KOPT-K1 (cell line): ENCODE measurements around the gene ZMYM3.

ENCODE experiments used
- H3K27ac ChIP-seq: fragments of 200-600 bp; sonication (generic); 2 replicates; pipeline ENCODE4 v1.5.1; 2016; ENCODE audit warnings: antibody characterized with exemption, mild to moderate bottlenecking, low read depth, low read length; ENCODE audit not compliant: poor library complexity, severe bottlenecking
- H3K36me3 ChIP-seq: fragments of 200-600 bp; sonication (generic); 2 replicates; pipeline ENCODE4 v1.5.1; 2017; ENCODE audit warnings: antibody characterized with exemption, mild to moderate bottlenecking, low read length, moderate library complexity; ENCODE audit not compliant: insufficient read depth
- H3K9me3 ChIP-seq: fragments of 200-600 bp; sonication (generic); 2 replicates; pipeline ENCODE4 v1.5.1; 2017; ENCODE audit warnings: antibody characterized with exemption, low read length, mild to moderate bottlenecking; ENCODE audit not compliant: insufficient read depth, poor library complexity, severe bottlenecking

ZMYM3 gene

DNA sequence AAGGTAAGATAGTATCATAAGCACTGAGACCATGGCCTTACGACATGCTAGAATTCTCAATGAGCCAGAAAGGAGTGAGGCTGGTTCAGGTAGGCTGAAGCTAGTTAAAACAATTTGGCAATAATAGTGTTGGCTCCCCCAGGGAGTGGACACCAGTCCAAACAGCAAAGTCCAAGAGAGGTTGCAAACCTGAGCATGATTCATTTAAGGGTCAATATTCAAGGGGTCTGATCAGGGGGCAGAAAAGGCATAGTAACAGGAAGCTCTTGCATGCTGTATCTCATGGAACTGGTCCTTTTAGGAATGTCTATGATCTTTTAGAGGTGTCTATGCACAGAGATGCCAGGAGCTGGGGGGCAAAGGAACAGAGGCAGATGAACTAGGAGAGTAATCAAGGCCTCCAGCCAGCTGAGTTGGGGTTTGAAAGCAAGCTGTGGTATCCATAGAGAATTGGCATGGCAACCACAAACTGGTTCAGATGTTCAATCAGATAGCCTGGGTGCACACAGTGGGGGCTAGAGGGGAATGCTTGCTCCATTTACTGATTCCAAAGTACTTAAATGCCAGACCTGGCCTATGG lies 25.8 kb downstream of the ZMYM3 start:
- Histone ChIP-seq H3K27ac (no peak overlapping the region), H3K9me3 (no peaks in the 10 kb centered on the region), H3K36me3 (no peaks in the 10 kb centered on the region)

DNA sequence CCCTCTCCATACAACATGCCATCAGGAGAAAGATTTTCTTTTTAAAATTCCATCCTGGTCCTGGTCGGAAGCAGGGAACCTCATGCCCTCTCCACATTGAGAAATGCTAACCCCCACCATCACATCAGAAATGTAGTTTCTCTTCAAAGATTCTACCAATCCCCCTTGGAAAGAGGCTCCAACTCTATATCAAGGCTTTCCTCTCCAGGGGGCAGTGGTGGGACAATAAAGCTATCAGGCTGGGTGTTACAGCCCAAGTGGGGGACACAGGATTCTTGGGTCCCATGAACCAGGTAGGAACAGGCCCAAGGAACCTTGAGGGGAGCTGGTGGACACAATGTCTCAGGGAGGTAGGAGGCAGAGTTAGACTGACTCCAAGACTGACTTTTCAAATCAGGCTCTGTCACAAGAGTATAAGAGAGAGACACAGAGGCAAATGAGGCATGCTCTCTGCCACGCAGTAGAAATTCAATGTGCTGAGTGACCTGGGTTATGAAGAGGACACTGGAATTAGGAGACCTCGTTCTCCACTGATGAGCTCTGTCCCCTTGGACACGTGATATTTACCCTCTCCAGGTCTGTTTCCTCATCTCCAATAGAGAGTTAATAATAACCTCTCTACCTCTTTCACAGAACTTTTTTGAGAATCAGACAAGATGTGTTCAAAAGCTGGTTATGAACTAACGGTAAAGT lies 26.4 kb downstream of the ZMYM3 start:
- H3K27ac ChIP-seq, result no peak overlapping the region
- no peaks in the 10 kb centered on the region for H3K9me3 ChIP-seq
- no peaks in the 10 kb centered on the region for H3K36me3 ChIP-seq

DNA sequence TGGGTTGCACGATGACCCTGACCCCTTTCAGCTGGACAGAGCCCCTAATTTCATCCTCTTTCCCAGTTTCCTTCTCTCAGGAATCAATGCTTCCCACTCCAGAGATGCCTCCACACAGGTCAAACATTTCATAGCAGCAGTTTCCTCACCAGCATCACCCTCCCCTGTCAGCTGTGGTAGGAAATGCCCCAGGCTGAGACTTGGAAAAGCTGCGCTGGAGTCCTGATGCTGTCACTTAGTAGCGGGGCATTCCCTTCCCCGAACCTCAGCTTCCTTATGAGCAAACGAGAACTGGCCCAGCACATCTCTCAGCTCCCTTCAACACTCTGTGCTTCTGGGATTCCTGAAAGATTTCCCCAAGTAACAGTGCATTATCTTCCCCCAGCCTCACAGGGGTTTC lies 28.3 kb downstream of the ZMYM3 start:
- Histone ChIP-seq H3K27ac (no peak overlapping the region), H3K9me3 (no peaks in the 10 kb centered on the region), H3K36me3 (no peaks in the 10 kb centered on the region)

DNA sequence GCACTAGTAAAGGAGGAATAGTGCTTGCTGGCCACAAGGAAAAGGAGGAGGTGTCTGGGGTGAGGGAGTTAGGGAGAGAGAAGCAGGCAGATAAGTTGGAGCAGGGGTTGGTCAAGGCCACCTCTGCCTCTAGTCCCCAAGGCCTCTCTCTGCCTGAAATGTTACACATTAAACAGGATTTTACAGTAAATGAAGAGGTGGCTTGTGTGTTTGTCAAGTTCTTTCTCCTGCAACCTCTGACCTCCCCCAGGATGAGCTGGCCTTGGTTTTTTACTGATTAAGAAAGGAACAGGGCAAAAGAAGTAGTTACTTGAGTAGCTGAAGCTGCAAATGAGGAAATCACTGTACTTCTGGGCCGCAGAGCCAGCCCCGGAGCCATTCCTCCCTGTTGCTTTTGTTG lies 28.9 kb downstream of the ZMYM3 start:
- H3K36me3 ChIP-seq, result no peaks in the 10 kb centered on the region
- no peaks in the 10 kb centered on the region for H3K9me3 ChIP-seq
- H3K27ac ChIP-seq, result no peak overlapping the region

DNA sequence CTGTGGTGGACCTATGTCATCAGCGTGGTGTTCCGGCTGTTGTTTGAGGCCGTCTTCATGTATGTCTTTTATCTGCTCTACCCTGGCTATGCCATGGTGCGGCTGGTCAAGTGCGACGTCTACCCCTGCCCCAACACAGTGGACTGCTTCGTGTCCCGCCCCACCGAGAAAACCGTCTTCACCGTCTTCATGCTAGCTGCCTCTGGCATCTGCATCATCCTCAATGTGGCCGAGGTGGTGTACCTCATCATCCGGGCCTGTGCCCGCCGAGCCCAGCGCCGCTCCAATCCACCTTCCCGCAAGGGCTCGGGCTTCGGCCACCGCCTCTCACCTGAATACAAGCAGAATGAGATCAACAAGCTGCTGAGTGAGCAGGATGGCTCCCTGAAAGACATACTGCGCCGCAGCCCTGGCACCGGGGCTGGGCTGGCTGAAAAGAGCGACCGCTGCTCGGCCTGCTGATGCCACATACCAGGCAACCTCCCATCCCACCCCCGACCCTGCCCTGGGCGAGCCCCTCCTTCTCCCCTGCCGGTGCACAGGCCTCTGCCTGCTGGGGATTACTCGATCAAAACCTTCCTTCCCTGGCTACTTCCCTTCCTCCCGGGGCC lies 29.7 kb downstream of the ZMYM3 start:
- no peaks in the 10 kb centered on the region for H3K9me3 ChIP-seq
- no peak overlapping the region for H3K27ac ChIP-seq
- H3K36me3 ChIP-seq, result no peaks in the 10 kb centered on the region

DNA sequence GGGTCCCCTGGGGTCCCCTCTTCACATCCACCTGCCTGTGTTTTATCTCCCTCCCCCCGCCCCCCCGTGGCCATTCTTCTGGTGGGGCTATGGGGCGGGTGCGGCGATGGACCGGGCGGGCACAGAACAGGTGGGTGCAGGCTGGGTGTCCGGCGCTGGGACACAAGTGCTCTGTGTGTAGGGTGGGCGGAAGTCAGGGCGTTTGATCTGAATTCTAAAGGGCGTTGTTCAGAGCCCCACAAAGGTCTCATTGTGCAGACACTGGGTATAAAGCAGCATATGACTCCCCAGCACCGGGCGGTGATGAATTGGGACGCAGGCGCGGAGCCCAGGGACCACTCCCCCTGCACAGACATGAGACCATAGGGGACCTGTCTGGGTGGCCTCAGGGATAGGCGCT lies 31.0 kb downstream of the ZMYM3 start, which contains the start of gene GJB1:
Gene GJB1, plus strand, starts transcription at position 296 of the 400 bp plus-strand sequence. CDS start 484 bp downstream, outside the sequence.
- Histone ChIP-seq H3K27ac (no peak within 1 kb of the TSS), H3K36me3 (no peaks in the 10 kb centered on the region), H3K9me3 (no peaks in the 10 kb centered on the region)

DNA sequence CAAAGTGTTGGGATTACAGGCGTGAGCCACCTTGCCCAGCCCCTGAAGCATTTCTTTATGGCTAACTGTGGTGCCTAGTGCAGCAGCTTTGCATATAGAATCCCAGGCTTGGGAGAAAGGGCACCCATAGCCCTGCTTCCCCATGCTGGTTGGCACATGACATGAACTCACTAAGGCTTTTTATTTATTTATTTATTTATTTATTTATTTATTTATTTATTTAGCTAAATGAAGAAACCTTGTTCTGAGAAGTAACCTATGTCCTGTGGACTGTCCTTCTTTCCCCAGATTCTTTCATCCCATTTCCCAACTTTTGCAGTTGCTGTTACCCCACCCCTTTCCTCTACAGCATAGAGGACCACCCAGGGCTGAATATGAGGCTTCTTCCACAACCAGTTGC lies 32.8 kb downstream of the ZMYM3 start:
- Histone ChIP-seq H3K27ac (no peak overlapping the region), H3K36me3 (no peaks in the 10 kb centered on the region), H3K9me3 (no peaks in the 10 kb centered on the region)

DNA sequence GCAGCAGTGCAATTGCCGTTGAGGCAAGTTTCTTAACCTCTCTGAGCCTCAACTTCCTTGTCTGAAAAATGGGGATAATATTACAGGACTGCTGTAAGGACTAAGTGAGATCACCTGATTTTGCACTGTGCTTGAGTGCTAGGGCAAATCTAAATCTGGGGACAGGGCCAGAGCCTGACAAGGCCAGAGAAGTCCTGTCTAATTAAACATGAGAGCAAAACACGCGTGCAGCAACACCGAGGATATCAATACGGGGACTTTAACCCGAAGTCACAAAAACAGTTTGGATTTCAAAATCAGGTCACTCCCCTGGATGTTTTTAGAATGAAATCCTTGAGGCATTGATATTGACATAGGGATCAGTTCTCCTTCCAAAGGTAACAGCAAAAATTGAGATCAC lies 36.6 kb downstream of the ZMYM3 start:
- no peak overlapping the region for H3K27ac ChIP-seq
- H3K36me3 ChIP-seq, result no peaks in the 10 kb centered on the region

DNA sequence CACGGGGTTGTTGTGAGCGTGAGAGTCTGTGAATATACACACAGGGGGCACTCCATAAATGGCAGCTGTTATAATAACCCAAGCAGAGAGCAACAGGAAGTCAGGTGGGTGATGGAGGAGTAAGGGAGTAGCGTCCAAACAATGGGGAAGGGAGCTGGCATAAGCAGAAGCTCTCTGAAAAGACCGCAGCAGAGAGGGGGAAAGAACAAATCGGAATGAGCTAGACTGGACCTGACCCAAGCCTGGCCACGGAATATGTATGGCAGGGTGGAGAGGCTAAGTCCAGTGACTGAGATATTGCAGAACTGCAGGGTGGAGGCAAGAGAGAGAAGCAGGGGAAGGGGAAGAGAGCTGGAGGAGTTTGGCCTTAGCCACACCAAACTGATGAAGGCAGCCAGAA lies 37.5 kb downstream of the ZMYM3 start:
- Histone ChIP-seq H3K36me3 (no peaks in the 10 kb centered on the region), H3K27ac (no peak overlapping the region), H3K9me3 (no peaks in the 10 kb centered on the region)

More for the DNA sequence above, 36.6 kb downstream of the ZMYM3 start:
- no peaks in the 10 kb centered on the region for H3K9me3 ChIP-seq

DNA sequence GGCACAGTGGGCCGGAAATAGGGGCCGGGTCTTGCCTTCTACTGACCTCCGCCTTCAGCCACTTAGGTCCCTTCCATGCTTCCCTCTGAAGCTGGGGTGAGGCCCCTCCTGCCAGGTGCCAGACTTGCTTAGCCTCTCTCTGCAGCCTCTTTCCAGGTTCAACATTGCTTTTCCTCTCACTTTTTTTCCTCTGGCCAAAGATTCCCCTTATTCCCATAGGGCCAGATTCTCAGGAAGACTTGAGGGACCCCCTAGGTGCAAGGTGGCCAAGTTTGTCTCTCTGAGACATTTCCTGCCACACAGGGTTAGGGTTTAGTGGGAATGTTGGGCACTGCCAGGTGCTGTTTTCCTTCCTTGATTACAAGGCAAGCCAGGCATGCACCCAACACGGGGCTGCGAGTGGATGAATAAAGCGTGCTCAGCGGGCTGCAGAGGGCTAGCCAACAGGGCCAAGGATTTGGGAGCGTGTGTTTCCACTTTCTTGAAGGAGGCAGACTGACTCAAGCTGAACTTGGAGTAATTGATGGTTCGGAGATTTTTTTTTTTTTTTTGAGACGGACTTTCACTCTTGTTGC lies 38.5 kb downstream of the ZMYM3 start:
- H3K36me3 ChIP-seq, result no peaks in the 10 kb centered on the region
- H3K9me3 ChIP-seq, result no peaks in the 10 kb centered on the region
- H3K27ac ChIP-seq, result no peak overlapping the region

DNA sequence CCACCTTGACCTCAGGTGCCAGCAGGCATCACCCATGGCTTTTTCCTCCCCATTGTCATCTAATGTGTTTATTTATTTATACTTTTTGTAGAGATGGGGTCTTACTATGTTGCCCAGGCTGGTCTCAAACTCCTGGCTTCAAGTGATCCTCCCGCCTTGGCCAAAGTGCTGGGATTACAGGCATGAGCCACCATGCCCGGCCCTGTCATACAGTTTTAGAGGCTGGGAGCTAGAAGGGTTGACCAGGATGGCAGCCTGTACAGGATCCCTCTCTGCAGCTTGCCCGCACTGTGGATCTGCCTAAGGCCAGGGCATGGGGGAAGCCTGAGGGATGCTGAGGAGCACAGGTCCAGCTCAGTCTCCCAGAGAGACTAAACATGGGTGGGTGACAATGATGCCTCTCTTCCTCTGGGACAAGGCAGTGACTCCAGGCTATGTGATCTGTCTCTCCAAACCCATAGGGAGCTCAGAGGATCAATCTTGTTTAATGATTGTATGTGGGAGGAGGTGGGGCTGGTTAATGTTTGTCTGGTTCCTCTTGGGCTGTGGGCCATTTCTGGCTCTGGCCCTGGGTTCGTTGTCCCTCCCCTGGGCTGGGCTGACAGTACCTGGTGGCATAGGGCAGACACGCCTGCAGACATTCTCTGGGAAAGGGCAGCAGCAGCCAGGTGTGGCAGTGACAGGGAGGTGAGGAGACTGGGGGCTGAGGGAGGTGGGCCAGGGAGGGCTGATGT lies 39.2 kb downstream of the ZMYM3 start:
- no peaks in the 10 kb centered on the region for H3K9me3 ChIP-seq
- no peak overlapping the region for H3K27ac ChIP-seq
- H3K36me3 ChIP-seq, result no peaks in the 10 kb centered on the region

DNA sequence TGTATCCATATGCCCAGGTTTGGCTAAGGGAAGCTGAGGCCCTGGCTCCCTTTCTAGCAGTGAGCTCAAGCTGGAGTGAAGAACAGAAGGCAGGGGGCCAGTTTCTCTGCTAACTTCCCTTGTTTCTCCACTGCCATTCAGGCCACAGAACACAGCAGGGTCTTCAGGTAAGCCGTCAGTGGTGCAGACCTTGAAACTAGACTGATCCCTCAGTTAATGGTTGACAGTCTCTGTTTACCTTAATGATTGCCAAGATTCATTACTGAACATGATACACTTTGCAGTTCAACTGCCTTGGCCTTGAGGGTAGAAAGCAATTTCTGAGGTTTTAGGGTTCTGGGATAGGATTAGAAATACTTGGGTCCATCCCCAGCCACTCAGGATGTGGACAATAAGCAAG lies 39.8 kb downstream of the ZMYM3 start:
- Histone ChIP-seq H3K27ac (no peak overlapping the region), H3K9me3 (no peaks in the 10 kb centered on the region), H3K36me3 (no peaks in the 10 kb centered on the region)

DNA sequence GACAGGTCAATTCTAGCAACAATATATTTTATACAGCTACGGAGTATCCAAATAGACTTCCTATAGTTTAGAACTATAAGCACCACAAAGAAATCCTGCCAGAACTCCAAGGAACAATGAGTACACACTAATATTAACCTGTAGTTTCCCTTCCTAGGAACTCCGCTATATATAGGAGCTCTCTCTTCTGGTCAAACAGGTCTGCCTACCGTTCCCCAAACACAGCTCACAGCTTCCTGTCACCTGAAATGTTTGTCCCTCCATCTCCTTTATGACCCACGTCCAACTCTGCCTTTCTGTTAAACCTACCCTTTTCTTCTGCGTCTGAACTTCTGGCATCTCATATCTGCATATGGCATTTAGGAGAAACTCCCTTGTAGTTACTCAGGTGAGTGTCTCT lies 41.4 kb downstream of the ZMYM3 start:
- Histone ChIP-seq H3K27ac (no peak overlapping the region), H3K36me3 (no peaks in the 10 kb centered on the region), H3K9me3 (no peaks in the 10 kb centered on the region)

DNA sequence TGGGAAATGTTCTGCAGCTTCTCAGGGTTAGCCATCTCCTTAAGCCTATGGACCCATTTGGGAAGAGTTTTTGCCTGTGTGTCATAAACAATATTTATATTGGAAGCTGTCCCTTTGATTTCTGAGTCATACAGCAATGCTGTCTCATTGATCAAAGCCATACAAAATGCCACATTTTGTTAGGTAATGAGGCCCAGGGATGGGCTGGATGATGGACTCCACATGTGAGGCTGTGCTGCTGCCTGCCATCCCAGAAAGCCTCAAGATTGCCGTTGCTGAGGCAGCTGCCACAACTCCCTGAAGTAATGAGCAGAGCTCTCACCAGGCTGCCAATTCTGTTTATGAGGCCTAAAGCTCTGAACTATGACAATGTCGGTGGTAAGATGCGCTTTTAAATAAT lies 43.1 kb downstream of the ZMYM3 start:
- no peaks in the 10 kb centered on the region for H3K9me3 ChIP-seq
- H3K36me3 ChIP-seq, result no peaks in the 10 kb centered on the region
- no peak overlapping the region for H3K27ac ChIP-seq
